AG04450 (cell line): Measurements from ENCODE around the gene SHB. TPM values are rescaled to one million over a fixed set of nuclear protein-coding genes. Genes with fewer than 3 reads are reported as not detected.

ENCODE experiments used
- CTCF ChIA-PET: fragments of 300-600, 350-600 bp; formaldehyde crosslinking; extraction: SDS; loops from one replicate; lab custom pipeline; 2022; ENCODE audit warnings: antibody characterized with exemption, inconsistent platforms; lab: Charles Lee
- POLR2A ChIA-PET: fragments of 350-600 bp; formaldehyde crosslinking; extraction: SDS; loops from one replicate; lab custom pipeline; 2021; ENCODE audit warnings: antibody characterized with exemption, inconsistent platforms; lab: Yijun Ruan, JAX
- DNase-seq: peaks from one replicate; pipeline ENCODE4 v3.0.0-alpha.2; 2011; ENCODE audit warnings: low read depth, low spot score
- H3K27ac ChIP-seq: one replicate; pipeline ENCODE4 v1.5.1; 2012; ENCODE audit warnings: low read depth, low read length, control low read depth
- H3K27me3 ChIP-seq: one replicate; pipeline ENCODE4 v1.6.0; 2012; ENCODE audit warnings: low read length; ENCODE audit not compliant: control insufficient read depth, insufficient read depth
- H3K4me3 ChIP-seq: 2 replicates; pipeline ENCODE4 v1.5.1; 2011; ENCODE audit warnings: mild to moderate bottlenecking, low read depth, low read length, control low read depth
- H3K9me3 ChIP-seq: 2 replicates; pipeline ENCODE4 v1.5.1; 2012; ENCODE audit warnings: low read length; ENCODE audit not compliant: control insufficient read depth, insufficient read depth
- CTCF ChIP-seq: IDR thresholded peaks from 2 replicates; pipeline ENCODE4 v1.5.1; 2011; ENCODE audit warnings: low read depth, low read length, control low read depth, inconsistent platforms
- polyA plus RNA-seq: library from polyadenylated mRNA; depleted of rRNA; stranded (reverse); fragments of >200 nt; gene quantifications from 2 replicates; pipeline ENCODE4 v1.2.3, GENCODE V29; 2011

The SHB gene
- polyA plus RNA-seq, 1 experiment = 16.7 TPM

GRCh38 chr9:38003946-38004808 lies 64.8 kb downstream of the SHB start:
- CTCF ChIA-PET = no interaction called here
- no peaks in the 10 kb centered on the region for H3K9me3 ChIP-seq
- POLR2A ChIA-PET = no interaction called here
- no peaks in the 10 kb centered on the region for H3K27me3 ChIP-seq
- H3K4me3 ChIP-seq = no peak overlapping the region
- H3K27ac ChIP-seq = no peak overlapping the region
- DNase-seq = no peak
- TF ChIP-seq CTCF = no peak

GRCh38 chr9:38003230-38003629 lies 65.8 kb downstream of the SHB start:
- POLR2A ChIA-PET = no interaction called here
- CTCF ChIA-PET = no interaction called here
- DNase-seq = no peak
- no peak for TF ChIP-seq CTCF
- H3K27ac ChIP-seq = no peak overlapping the region
- H3K4me3 ChIP-seq = no peak overlapping the region
- no peaks in the 10 kb centered on the region for H3K9me3 ChIP-seq
- no peaks in the 10 kb centered on the region for H3K27me3 ChIP-seq

DNA sequence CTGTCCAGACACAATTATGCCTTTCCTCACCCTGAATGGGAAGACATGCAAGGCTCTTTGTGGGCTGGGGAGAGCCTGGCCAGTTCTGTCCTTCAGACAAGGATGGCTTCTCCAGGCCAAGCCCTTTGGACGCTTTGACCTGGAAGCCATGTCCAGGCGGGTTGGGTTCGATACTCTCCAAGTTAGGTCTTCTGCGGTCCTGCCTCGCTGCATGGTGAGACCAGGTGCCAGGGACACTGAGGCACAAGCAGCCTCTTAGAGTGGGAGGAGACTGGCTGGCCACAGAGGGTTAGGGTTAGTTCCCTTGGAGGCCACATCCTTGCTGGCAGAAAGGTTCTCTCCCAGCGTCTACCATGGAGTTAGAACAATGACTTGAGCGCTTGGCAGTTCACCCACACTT lies 67.6 kb downstream of the SHB start:
- TF ChIP-seq CTCF = no peak
- DNase-seq = no peak
- ChIA-PET POLR2A (no interaction called here), CTCF (no interaction called here)
- Histone ChIP-seq H3K27me3 (no peaks in the 10 kb centered on the region), H3K9me3 (no peaks in the 10 kb centered on the region), H3K27ac (no peak overlapping the region), H3K4me3 (no peak overlapping the region)

DNA sequence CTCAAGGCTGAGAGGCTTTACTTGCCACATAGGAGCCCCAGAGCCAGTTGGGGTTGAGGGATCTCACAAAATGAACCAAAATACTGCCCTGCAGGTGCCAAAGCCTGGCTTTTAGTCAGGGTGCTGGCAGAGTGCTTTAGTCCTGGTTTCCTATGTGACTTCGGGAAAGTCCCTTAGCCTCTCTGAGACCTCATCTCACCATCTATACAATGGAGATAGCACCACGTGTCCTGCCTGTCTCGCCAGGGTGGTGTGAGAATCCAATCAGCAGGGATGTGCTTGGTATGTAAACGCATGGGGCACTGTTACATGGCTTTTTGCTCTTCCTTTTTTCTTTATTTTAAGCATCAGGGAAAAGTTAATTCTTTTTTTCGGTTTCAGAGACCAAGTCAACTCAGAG lies 68.3 kb downstream of the SHB start:
- H3K27me3 ChIP-seq = no peaks in the 10 kb centered on the region
- DNase-seq = no peak
- no peaks in the 10 kb centered on the region for H3K9me3 ChIP-seq
- no peak overlapping the region for H3K4me3 ChIP-seq
- H3K27ac ChIP-seq = no peak overlapping the region
- ChIA-PET CTCF (no interaction called here), POLR2A (no interaction called here)
- TF ChIP-seq CTCF = no peak

GRCh38 chr9:38000332-38000731 lies 68.7 kb downstream of the SHB start:
- TF ChIP-seq CTCF = no peak; the same call in 1 of the 2 replicates
- Histone ChIP-seq H3K9me3 (no peaks in the 10 kb centered on the region), H3K27ac (peak overlapping the region; percentile 39), H3K27me3 (no peaks in the 10 kb centered on the region), H3K4me3 (no peak overlapping the region)
- CTCF ChIA-PET = interaction anchor here (1.1 kb wide), 1 partner anchor 87 kb away, joined by 5 read pairs; no protein-coding TSS in a partner anchor
- POLR2A ChIA-PET = interaction anchor here (1.1 kb wide), 1 partner anchor 8 kb away, joined by 3 read pairs; no protein-coding TSS in a partner anchor
- no peak for DNase-seq
